Activated CD4-positive, alpha-beta T cell treated with anti-CD3 and anti-CD28 coated beads, Interleukin-10, Interleukin-2, amounts not matched to agents 100 ng/mL and 50 ng/mL, durations not matched to agents 16 hours and 8 hours (primary cell): ENCODE data around the gene LMAN1.

Experiments used
- DNase-seq: peaks from one replicate; pipeline ENCODE4 v3.0.0-alpha.2; 2020

LMAN1 gene

GRCh38 chr18:59360381-59360780 lies 1.3 kb upstream of the LMAN1 start:
- DNase-seq: no peak

DNA sequence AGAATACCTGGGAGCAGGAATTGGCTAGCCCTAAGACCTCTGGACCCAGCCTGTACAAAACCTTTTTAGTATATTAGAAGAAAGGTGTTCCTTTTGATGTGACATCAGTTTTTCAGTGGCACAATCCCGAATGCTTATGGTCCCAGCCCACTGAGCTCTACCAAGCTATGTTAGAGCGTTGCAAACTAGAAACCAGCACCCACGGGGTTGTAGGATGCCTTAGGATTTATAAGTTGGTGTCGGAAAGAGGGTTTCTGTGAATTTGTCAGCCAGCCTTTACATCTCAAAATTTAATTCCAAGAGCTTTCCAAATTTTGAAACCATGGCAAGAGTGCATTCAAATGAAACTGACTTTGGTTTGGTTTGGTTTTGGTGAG lies 499 bp upstream of the LMAN1 start:
- DNase-seq: no peak

DNA sequence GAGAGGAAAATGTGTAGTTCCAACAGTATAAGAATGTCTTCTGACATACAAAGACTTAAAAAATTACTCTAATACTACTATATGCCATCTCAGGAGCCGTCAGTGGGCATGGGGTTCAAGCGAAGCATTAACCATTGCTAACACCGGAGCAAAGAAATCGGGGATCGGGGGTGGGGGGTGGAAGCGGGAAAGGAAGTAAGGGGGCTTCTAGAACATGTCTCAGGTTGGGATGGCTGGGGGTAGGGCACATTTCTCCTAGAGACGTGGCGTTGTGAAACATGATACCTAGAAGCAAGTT lies 702 bp downstream of the LMAN1 start:
- no peak for DNase-seq

GRCh38 chr18:59357928-59358327 lies 1.1 kb downstream of the LMAN1 start:
- peak; percentile 43 for DNase-seq

GRCh38 chr18:59354731-59355130 lies 4.3 kb downstream of the LMAN1 start:
- DNase-seq: no peak

DNA sequence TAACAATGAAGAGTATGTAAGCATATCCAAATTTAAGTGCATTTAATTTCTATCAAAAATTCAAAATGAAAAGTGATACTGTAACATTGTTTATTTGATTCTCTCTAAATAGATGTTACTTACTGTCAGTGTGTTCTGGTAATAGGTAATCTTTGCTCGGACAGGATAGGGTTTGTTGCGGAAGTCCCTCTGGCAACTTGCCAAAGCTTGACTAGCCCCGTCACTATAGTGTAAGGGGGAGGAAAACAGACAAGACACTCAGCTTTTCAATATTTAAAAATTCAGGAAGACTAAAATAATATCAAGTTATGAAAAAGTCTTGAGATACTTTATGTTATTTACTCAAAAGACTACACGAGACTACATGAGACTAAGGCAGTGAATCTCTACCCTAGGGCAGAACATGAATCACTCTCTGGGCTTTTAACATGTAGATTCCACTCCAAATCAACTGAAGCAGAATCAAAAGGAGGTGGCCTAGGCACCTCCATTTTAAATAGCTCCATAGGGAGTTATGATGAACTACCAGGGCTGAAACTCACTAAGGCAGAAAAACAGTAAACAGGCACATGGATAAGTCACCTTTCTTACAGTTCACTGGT lies 5.9 kb downstream of the LMAN1 start:
- no peak for DNase-seq

DNA sequence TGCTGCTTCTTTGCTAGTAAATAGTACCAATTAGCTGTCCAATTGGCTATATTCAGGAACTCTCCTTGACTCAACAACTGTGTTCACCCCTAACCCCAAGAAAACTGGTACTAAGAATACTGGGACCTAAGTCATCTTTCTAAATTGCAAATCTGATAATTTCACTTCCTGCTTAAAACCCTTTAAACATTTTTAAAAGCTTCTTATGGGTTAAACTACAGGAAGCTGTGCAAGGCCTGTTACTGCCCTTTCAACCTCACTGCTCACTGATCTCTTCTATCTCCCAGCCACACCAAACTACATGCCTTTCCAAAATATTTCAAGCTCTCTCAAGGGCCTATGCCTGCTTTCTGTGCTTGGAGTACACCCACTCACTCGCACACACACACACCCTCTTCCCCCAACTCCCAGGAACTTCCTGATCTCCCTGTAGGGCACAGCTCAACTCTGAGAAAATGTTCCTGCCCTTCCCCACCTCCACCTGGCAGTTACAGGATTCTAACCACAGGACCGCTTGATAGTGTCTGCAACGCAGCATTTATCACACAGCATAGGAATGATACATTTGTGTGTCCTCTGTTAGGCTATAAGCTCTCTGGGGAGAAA lies 6.7 kb downstream of the LMAN1 start:
- peak; percentile 34 for DNase-seq

GRCh38 chr18:59345556-59345955 lies 13.5 kb downstream of the LMAN1 start:
- DNase-seq: no peak

- DNase-seq: no peak
Observed at GRCh38 chr18:59344996-59345395, 14.1 kb downstream of the LMAN1 start.

DNA sequence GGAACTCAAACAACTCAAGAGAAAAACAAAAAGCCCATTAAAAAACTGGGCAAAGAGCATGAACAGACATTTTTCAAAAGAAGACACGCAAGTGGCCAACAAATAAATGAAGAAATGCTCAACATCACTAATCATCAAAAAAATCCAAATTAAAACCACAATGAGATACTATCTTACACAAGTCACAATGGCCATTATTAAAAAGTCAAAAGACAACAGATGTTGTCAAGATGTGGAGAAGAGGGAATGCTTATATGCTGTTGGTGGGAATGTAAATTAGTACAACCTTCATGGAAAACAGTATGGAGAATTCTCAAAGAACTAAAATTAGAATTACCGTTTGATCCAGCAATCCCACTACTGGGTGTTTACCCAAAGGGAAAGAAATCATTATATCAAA lies 15.1 kb downstream of the LMAN1 start:
- DNase-seq: no peak

GRCh38 chr18:59340817-59341216 lies 18.2 kb downstream of the LMAN1 start:
- peak; percentile 45 for DNase-seq

DNA sequence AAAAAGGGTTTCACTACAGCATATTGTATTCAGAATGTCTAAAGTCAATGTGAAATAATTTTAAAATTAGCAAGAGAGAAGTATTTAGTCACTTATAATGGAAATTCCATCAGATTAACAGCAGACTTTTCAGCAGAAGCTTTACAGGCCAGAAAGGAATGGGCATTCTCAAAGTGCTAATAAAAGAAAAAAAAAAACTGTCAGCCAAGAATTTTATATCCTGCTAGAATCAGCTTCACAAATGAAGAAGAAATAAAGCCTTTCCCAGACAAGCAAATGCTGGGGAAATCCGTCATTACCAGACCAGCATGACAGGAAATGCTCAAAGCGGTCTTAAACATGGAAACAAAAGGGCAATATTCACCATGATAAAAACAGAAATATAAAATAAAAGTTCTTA lies 18.8 kb downstream of the LMAN1 start:
- no peak for DNase-seq

GRCh38 chr18:59332986-59333385 lies 26.1 kb downstream of the LMAN1 start:
- no peak for DNase-seq

DNA sequence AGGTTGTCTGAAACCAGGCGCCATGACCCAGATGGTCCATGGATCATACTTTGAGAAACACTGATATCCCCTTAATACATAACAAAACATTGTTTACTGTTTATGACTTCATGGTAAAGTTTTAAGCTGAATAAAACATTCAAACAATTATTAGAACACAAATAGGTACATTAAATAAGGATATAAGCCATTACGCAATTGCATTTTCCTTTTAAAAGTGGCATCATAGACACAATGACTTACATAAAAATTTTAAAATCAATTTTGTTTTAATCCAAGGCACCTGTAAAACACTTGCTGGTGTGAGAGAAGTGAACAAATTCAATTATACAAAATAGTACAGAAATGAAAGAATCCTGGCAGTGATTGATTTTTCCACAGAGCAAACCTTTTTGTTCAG lies 30.4 kb downstream of the LMAN1 start:
- no peak for DNase-seq

DNA sequence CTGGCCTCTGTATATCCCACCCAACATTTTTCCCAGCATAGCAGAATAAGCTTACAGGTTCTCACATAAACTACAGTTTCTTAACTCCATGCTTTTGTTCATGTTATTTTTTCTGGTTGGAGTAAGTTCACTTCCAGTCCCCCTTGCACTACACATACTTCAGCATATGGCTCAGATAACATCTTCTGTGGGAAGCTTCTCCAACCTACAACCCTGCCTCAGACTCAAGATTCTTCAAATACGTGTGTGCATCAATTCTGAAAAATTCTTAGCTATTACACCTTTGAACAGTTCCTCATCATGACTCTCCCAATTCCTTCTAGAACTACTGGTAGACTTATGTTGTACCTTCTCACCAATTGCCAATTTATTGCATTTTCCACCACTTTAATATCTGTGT lies 33.1 kb downstream of the LMAN1 start:
- no peak for DNase-seq

- no peak for DNase-seq
Observed at GRCh38 chr18:59324623-59324971, 34.5 kb downstream of the LMAN1 start.

GRCh38 chr18:59323931-59324622 lies 35.0 kb downstream of the LMAN1 start:
- no peak for DNase-seq

DNA sequence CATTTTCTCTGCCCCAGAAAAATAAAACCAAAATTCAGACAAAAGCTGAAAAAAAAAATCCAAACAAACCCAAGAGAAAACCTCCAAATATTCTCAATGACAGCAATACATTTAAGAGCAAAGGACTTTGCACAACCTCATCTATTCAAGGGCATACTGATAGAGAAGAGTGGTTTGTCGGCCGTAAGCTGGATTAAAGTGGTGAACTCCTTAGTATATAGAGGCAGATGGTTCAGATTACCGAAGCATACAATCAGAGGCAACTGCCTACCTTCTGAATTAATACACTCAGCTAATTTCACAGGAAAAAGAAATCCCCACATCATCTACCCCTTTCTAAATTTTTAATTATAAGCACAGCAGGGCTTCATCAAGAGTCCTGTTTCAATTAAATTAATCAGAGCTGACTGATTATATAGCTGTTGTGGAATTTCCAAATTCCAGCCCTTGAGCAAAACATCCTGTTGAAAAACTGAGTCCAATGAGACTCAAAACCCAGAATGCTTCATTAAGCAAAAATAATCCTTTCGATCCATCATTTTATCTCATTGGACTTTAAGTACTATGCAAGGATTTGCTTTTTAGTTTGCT lies 40.5 kb downstream of the LMAN1 start, which contains the start of gene CPLX4:
CPLX4 (minus strand) TSS at position 190 of the 591 bp plus-strand sequence; CDS start at position 3, 187 bp downstream.
- no peak for DNase-seq

DNA sequence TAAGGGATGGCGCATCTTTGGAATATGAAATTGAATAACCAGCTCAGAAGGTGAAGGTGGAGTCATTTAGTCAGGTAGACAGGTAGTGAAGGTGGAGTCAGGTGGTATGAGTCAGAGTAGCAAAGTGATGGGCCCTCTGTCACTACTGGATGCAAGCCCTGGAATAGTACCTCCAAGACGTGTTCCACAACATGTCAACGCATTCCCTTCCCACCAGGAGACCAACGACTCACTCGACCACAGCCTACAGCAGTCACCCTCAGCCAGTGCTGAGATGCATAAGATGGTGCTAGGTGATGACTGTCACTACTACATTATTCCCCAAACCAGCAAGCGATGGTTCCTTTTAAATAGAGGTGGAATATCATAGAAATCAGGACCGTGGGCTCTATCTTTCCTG lies 47.4 kb downstream of the LMAN1 start:
- no peak for DNase-seq

GRCh38 chr18:59308938-59309260 lies 50.2 kb downstream of the LMAN1 start:
- DNase-seq: no peak

- peak; percentile 70 for DNase-seq
Observed at GRCh38 chr18:59308248-59308937, 50.7 kb downstream of the LMAN1 start.

DNA sequence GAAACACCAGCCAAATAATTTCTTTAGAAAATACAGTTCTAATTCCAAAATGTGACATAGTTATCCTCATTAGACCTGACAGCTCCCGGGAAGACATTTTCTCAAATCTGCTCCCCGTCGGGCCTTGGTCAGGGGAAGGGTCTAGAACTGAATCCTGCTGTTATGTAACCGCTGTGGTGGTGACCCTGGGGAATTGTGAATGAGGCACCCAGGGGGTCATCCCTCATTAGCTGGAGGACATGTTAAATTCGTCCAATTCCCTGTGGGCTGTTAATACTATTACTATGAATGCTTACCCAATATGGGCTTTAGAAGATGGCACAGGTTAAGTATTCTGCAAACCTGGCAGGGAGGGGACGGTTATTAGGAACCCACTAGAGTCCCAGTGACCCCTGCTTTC lies 52.4 kb downstream of the LMAN1 start:
- DNase-seq: no peak

- no peak for DNase-seq
Observed at GRCh38 chr18:59305295-59305694, 53.8 kb downstream of the LMAN1 start.

GRCh38 chr18:59303656-59304195 lies 55.3 kb downstream of the LMAN1 start:
- no peak for DNase-seq
